Gastrocnemius medialis (tissue), 4 donors: ENCODE data around the gene JAM3. TPM values are rescaled to one million over a fixed set of nuclear protein-coding genes. Genes with fewer than 3 reads are reported as not detected.
A peak's percentile ranks its signal among the peaks of the same experiment; 100 is the strongest.

Source experiments
- ATAC-seq, 2 donors: fragments of 150-250 bp; one replicate each; pipeline ENCODE4 v1.9.1; 2016
- DNase-seq, 2 donors: peaks; one replicate each; pipeline ENCODE4 v3.0.0-alpha.2; 2019
- H3K27ac ChIP-seq, 4 donors: fragments of 200-600 bp; sonication (generic); 1 replicate in 1 of 4; 2 replicates in 3 of 4; pipeline ENCODE4 v1.5.1; 2016 to 2018; ENCODE audit warnings: mild to moderate bottlenecking in 2 of 4, moderate library complexity in 1 of 4
- H3K27me3 ChIP-seq, 3 donors: fragments of 200-600 bp; sonication (generic) in 2 of 3; 1 replicate in 1 of 3; 2 replicates in 2 of 3; pipeline versions ENCODE4 v1.5.1 to v1.6.0; 2016 to 2019; ENCODE audit warnings: mild to moderate bottlenecking in 1 of 3, moderate library complexity in 1 of 3
- H3K36me3 ChIP-seq, 2 donors: fragments of 200-600 bp; sonication (generic) in 1 of 2; one replicate each; pipeline ENCODE4 v1.5.1; 2017 to 2018
- H3K4me1 ChIP-seq, 2 donors: fragments of 200-600 bp; sonication (generic) in 1 of 2; one replicate each; pipeline ENCODE4 v1.5.1; 2016 to 2017; ENCODE audit warnings: mild to moderate bottlenecking in 2 of 2
- H3K4me3 ChIP-seq, 4 donors: fragments of 200-600 bp; sonication (generic) in 3 of 4; 1 replicate in 1 of 4; 2 replicates in 3 of 4; pipeline ENCODE4 v1.5.1; 2016 to 2019; ENCODE audit warnings: mild to moderate bottlenecking in 2 of 4
- H3K9me3 ChIP-seq, 3 donors: fragments of 200-600 bp; sonication (generic) in 2 of 3; 1 replicate in 1 of 3; 2 replicates in 2 of 3; pipeline ENCODE4 v1.5.1; 2016 to 2019
- POLR2A ChIP-seq, 2 donors: fragments of 450-650 bp; IDR thresholded peaks; one replicate each; pipeline ENCODE4 v1.6.1; 2017; ENCODE audit warnings: antibody characterized with exemption in 2 of 2, mild to moderate bottlenecking in 2 of 2, moderate library complexity in 2 of 2
- in situ Hi-C, 4 donors: fragments of 200-750 bp; cut with MboI; loops; one replicate each; pipeline versions ENCODE4 v1.15.0 to v1.8.0; 2017; ENCODE audit warnings: low sequenced_read_pairs in 4 of 4
- intact Hi-C: fragments of 100-400 bp; cut with DNase I; formaldehyde crosslinking; loops from one replicate; pipeline ENCODE4 v1.15.1; 2023; ENCODE audit warnings: low total_unique reads
- total RNA-seq, 4 donors: library from RNA; depleted of rRNA; stranded (reverse); fragments of >200 nt; gene quantifications; one replicate each; pipeline versions ENCODE4 v1.1.0 to v1.2.3, GENCODE V29; 2016
- TF ChIP-seq, protein P1 (sequence below), 5 experiments: fragments of 450-650 bp in 3 of 5; fragments of 200-600 bp in 2 of 5; sonication (generic) in 2 of 5; IDR thresholded peaks in 4 of 5; conservative IDR thresholded peaks in 1 of 5; 1 replicate in 4 of 5; 2 replicates in 1 of 5; pipeline ENCODE4 v1.5.1; 2016 to 2019; ENCODE audit warnings: antibody characterized with exemption in 5 of 5, mild to moderate bottlenecking in 3 of 5, moderate library complexity in 3 of 5

JAM3 gene
- total RNA-seq, 4 donors from 2014 or later = 3.5 to 9.7 (median 6.2) TPM

DNA sequence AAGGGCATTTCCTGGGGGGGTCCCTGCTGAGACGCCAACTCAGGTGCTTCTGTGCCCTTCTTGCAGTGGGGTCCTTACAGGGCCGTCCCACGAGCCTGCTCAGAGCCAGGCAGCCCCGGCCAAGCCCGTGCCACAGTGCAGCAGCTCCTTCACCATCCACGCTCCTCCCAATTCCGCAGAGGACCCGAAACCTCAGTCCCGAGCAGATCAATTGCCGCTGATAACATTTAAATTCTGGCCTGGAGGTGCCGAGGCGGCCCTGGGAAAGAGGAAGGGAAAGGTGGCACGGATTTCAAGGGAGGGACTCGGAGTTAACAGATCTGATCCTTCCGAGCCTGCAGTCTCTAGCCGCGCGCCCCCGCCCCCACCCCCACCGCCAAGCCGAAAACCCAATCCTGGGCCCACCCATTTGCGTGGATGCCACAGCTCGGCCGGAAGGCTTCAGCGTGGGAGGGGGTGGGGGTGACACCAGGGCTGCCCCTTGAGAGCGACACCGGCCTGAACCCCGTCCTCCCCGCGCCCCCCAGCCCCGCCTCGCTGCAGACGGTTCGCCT, 32.3 kb upstream of the JAM3 start:
- H3K4me3 ChIP-seq = peak overlapping the region; percentile 54 to 89 (median 60)
- H3K9me3 ChIP-seq = no peaks in the 10 kb centered on the region
- no peak for ATAC-seq
- TF ChIP-seq POLR2A (IDR thresholded peaks at IDR 0.05) = no peak
- TF ChIP-seq, protein P1, sequence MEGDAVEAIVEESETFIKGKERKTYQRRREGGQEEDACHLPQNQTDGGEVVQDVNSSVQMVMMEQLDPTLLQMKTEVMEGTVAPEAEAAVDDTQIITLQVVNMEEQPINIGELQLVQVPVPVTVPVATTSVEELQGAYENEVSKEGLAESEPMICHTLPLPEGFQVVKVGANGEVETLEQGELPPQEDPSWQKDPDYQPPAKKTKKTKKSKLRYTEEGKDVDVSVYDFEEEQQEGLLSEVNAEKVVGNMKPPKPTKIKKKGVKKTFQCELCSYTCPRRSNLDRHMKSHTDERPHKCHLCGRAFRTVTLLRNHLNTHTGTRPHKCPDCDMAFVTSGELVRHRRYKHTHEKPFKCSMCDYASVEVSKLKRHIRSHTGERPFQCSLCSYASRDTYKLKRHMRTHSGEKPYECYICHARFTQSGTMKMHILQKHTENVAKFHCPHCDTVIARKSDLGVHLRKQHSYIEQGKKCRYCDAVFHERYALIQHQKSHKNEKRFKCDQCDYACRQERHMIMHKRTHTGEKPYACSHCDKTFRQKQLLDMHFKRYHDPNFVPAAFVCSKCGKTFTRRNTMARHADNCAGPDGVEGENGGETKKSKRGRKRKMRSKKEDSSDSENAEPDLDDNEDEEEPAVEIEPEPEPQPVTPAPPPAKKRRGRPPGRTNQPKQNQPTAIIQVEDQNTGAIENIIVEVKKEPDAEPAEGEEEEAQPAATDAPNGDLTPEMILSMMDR (IDR thresholded peaks at IDR 0.05 in 4 of 5, conservative IDR thresholded peaks at IDR 0.05 in 1 of 5) = no peak
- H3K27ac ChIP-seq = peak overlapping the region; percentile 67 to 77 (median 68)
- in situ Hi-C loops (no loop called here), intact Hi-C loops (loop anchor here (10.0 kb wide), 1 partner anchor 298 kb away; the partner anchor contains the start of gene GLB1L2)
- no peaks in the 10 kb centered on the region for H3K27me3 ChIP-seq
- no peak for DNase-seq
- H3K4me1 ChIP-seq = peaks cover 30 to 48% of the 10 kb centered on the region in 2 donors
- no peaks in the 10 kb centered on the region for H3K36me3 ChIP-seq

- intact Hi-C loops = loop anchor here (10.0 kb wide), 1 partner anchor 298 kb away; the partner anchor contains the start of gene GLB1L2
- Histone ChIP-seq H3K27me3 (no peaks in the 10 kb centered on the region), H3K4me1 (peaks cover 30 to 48% of the 10 kb centered on the region in 2 donors), H3K27ac (peak overlapping the region; percentile 67 to 77 (median 68)), H3K4me3 (peak overlapping the region; percentile 54 to 89 (median 60)), H3K9me3 (no peaks in the 10 kb centered on the region), H3K36me3 (no peaks in the 10 kb centered on the region)
- in situ Hi-C loops = no loop called here
- no peak for DNase-seq
- peak; percentile 24 to 49 for ATAC-seq
- TF ChIP-seq POLR2A (IDR thresholded peaks at IDR 0.05) = no peak
- TF ChIP-seq, protein P1 (IDR thresholded peaks at IDR 0.05 in 4 of 5, conservative IDR thresholded peaks at IDR 0.05 in 1 of 5) = no peak
Observed at GRCh38 chr11:134037046-134037908, 31.6 kb upstream of the JAM3 start.

GRCh38 chr11:134038897-134039470, 29.9 kb upstream of the JAM3 start:
- in situ Hi-C loops (no loop called here), intact Hi-C loops (loop anchor here (10.0 kb wide), 1 partner anchor 296 kb away; the partner anchor contains the start of gene GLB1L2)
- DNase-seq (peak in 1 of 2 donors; percentile 45), ATAC-seq (peak in 1 of 2 donors; percentile 84)
- Histone ChIP-seq H3K27me3 (no peaks in the 10 kb centered on the region), H3K36me3 (no peaks in the 10 kb centered on the region), H3K4me3 (no peak overlapping the region), H3K4me1 (peaks cover 22 to 37% of the 10 kb centered on the region in 2 donors), H3K9me3 (no peaks in the 10 kb centered on the region), H3K27ac (peak overlapping the region in 2 of 4 donors; percentile 9 to 31)
- TF ChIP-seq POLR2A (IDR thresholded peaks at IDR 0.05) = no peak
- TF ChIP-seq, protein P1 (IDR thresholded peaks at IDR 0.05 in 4 of 5, conservative IDR thresholded peaks at IDR 0.05 in 1 of 5) = no peak

GRCh38 chr11:134039726-134040385, 29.0 kb upstream of the JAM3 start:
- Histone ChIP-seq H3K4me3 (no peak overlapping the region), H3K9me3 (no peaks in the 10 kb centered on the region), H3K4me1 (peaks cover 13 to 29% of the 10 kb centered on the region in 2 donors), H3K27ac (peak overlapping the region in 2 of 4 donors; percentile 9 to 31), H3K36me3 (no peaks in the 10 kb centered on the region), H3K27me3 (no peaks in the 10 kb centered on the region)
- DNase-seq = no peak
- intact Hi-C loops = loop anchor here (10.0 kb wide), 1 partner anchor 295 kb away; the partner anchor contains the start of gene GLB1L2
- in situ Hi-C loops = loop anchor here in 2 of 4 donors (5.0 to 10.0 kb wide), 2 partner anchors 95 to 113 kb away; no protein-coding TSS in a partner anchor
- TF ChIP-seq POLR2A (IDR thresholded peaks at IDR 0.05) = no peak
- TF ChIP-seq, protein P1 (IDR thresholded peaks at IDR 0.05 in 4 of 5, conservative IDR thresholded peaks at IDR 0.05 in 1 of 5) = no peak
- ATAC-seq = no peak
